A549 (cell line): ENCODE results near the gene SCNN1A.

Experiments used
- CHD2 ChIP-seq: fragments of 150-350 bp; IDR thresholded peaks from 2 replicates; pipeline ENCODE4 v1.6.1; 2014; ENCODE audit warnings: low read length; ENCODE audit not compliant: partially characterized antibody
- EP300 ChIP-seq, 2 experiments: fragments of >200 bp; sonication (Bioruptor Twin); formaldehyde crosslinking; IDR thresholded peaks; 2 replicates in 1 of 2; 3 replicates in 1 of 2; pipeline ENCODE4 v1.6.1; 2016 to 2017
- ESRRA ChIP-seq: fragments of 150-350 bp; IDR thresholded peaks from 2 replicates; pipeline ENCODE4 v1.6.1; 2014; ENCODE audit warnings: mild to moderate bottlenecking, low read length, borderline replicate concordance
- SREBF2 ChIP-seq: fragments of 450-650 bp; IDR thresholded peaks from 2 replicates; pipeline ENCODE4 v1.6.1; 2014; ENCODE audit warnings: mild to moderate bottlenecking, moderate library complexity
- TF ChIP-seq, protein P1 (sequence below): fragments of >200 bp; sonication (Bioruptor Twin); formaldehyde crosslinking; IDR thresholded peaks from 3 replicates; pipeline ENCODE4 v1.5.1; 2016

DNA sequence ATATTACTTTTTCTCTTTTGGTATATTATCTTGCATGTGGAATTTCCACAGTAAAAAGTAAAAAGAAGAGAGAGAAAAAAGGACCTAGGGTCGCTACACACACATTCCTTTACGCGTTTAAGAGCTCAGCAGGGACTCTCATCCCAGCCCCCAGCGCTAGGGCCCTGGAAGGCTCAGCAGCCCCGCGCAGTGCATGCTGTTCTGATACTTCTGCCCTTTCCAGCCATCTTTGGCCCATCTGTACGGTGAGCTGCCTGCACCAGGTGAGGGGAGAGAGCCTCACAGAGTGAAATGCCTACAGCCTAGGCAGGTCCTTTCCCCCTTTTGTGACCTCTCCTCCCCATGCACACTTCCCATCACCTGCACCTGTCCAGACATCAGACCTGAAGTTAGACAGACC lies 7.0 kb upstream of the SCNN1A start:
- TF ChIP-seq, protein P1, sequence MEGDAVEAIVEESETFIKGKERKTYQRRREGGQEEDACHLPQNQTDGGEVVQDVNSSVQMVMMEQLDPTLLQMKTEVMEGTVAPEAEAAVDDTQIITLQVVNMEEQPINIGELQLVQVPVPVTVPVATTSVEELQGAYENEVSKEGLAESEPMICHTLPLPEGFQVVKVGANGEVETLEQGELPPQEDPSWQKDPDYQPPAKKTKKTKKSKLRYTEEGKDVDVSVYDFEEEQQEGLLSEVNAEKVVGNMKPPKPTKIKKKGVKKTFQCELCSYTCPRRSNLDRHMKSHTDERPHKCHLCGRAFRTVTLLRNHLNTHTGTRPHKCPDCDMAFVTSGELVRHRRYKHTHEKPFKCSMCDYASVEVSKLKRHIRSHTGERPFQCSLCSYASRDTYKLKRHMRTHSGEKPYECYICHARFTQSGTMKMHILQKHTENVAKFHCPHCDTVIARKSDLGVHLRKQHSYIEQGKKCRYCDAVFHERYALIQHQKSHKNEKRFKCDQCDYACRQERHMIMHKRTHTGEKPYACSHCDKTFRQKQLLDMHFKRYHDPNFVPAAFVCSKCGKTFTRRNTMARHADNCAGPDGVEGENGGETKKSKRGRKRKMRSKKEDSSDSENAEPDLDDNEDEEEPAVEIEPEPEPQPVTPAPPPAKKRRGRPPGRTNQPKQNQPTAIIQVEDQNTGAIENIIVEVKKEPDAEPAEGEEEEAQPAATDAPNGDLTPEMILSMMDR = no peak
- TF ChIP-seq ESRRA (no peak), EP300 (IDR thresholded peaks at IDR 0.05) (no peak), SREBF2 (no peak), CHD2 (no peak)
